IMR-90 (cell line): ENCODE data around the gene PHGDH.

Source experiments
- BHLHE40 ChIP-seq: fragments of 150-350 bp; IDR thresholded peaks from 2 replicates; pipeline ENCODE4 v1.6.1; 2016; ENCODE audit warnings: mild to moderate bottlenecking, low read depth, low read length
- CEBPB ChIP-seq: IDR thresholded peaks from 2 replicates; pipeline ENCODE4 v1.6.1; 2012; ENCODE audit warnings: low read depth, low read length, improper control_type of control experiment
- CHD1 ChIP-seq: IDR thresholded peaks from 2 replicates; pipeline ENCODE4 v1.6.1; 2012; ENCODE audit warnings: low read depth, low read length, improper control_type of control experiment
- FOS ChIP-seq: fragments of 150-350 bp; IDR thresholded peaks from 2 replicates; pipeline ENCODE4 v1.6.1; 2016; ENCODE audit warnings: low read depth, low read length
- MAZ ChIP-seq: IDR thresholded peaks from 2 replicates; pipeline ENCODE4 v1.6.1; 2012; ENCODE audit warnings: low read depth, mild to moderate bottlenecking, low read length, improper control_type of control experiment, moderate library complexity, borderline replicate concordance
- MXI1 ChIP-seq: IDR thresholded peaks from 2 replicates; pipeline ENCODE4 v1.6.1; 2012; ENCODE audit warnings: low read depth, mild to moderate bottlenecking, low read length, moderate library complexity, borderline replicate concordance
- POLR2A ChIP-seq: IDR thresholded peaks from 2 replicates; pipeline ENCODE4 v1.6.1; 2012; ENCODE audit warnings: mild to moderate bottlenecking, low read depth, low read length
- RAD21 ChIP-seq: IDR thresholded peaks from 2 replicates; pipeline ENCODE4 v1.6.1; 2012; ENCODE audit warnings: low read length, improper control_type of control experiment
- RCOR1 ChIP-seq: IDR thresholded peaks from 2 replicates; pipeline ENCODE4 v1.6.1; 2012; ENCODE audit warnings: mild to moderate bottlenecking, low read length, improper control_type of control experiment; ENCODE audit not compliant: insufficient replicate concordance
- SMC3 ChIP-seq: fragments of 150-350 bp; IDR thresholded peaks from 2 replicates; pipeline ENCODE4 v1.6.1; 2016; ENCODE audit warnings: low read depth, mild to moderate bottlenecking, antibody characterized with exemption, low read length, moderate library complexity
- TF ChIP-seq, protein P1 (sequence below): fragments of 150-350 bp; IDR thresholded peaks from 2 replicates; pipeline ENCODE4 v1.6.1; 2016; ENCODE audit warnings: low read depth, mild to moderate bottlenecking, low read length, moderate library complexity, borderline replicate concordance
- TF ChIP-seq, protein P2 (sequence below): conservative IDR thresholded peaks from 2 replicates; pipeline ENCODE4 v1.5.1; 2012; ENCODE audit warnings: mild to moderate bottlenecking, low read depth, low read length, improper control_type of control experiment

DNA sequence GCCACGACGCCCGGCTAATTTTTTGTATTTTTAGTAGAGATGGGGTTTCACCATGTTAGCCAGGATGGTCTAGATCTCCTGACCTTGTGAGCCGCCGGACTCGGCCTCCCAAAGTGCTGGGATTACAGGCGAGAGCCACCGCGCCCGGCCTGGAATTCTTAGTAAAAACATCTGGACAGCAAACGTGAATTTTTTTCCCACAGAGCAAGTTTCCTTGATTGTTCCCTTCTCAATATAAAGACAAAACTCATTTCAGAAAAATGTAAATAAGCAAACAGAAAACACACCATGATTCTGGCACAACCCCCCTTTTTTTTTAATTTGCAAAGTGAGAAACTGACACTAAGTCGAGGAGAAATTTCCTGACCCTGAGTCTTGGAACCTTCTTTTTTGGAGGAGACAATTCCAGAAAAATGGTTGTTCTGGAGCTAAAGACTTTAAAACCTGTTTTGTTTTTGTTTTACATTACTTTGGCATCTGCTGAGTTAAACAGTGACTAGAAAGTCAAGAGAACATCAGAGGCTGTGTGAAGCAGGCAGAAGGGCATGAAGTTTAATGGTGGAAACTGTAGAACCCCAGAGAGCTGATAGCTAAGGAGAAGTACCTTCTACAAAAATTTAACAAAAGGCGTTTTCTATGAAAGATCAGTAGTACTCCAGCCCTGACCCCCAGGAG is 67.3 kb downstream of the PHGDH start:
- TF ChIP-seq MXI1 (no peak), MAZ (no peak), BHLHE40 (no peak), POLR2A (no peak), CEBPB (no peak), FOS (no peak), RCOR1 (no peak), RAD21 (no peak), SMC3 (no peak), CHD1 (no peak)
- TF ChIP-seq, protein P1, sequence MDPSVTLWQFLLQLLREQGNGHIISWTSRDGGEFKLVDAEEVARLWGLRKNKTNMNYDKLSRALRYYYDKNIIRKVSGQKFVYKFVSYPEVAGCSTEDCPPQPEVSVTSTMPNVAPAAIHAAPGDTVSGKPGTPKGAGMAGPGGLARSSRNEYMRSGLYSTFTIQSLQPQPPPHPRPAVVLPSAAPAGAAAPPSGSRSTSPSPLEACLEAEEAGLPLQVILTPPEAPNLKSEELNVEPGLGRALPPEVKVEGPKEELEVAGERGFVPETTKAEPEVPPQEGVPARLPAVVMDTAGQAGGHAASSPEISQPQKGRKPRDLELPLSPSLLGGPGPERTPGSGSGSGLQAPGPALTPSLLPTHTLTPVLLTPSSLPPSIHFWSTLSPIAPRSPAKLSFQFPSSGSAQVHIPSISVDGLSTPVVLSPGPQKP: no peak
- TF ChIP-seq, protein P2, sequence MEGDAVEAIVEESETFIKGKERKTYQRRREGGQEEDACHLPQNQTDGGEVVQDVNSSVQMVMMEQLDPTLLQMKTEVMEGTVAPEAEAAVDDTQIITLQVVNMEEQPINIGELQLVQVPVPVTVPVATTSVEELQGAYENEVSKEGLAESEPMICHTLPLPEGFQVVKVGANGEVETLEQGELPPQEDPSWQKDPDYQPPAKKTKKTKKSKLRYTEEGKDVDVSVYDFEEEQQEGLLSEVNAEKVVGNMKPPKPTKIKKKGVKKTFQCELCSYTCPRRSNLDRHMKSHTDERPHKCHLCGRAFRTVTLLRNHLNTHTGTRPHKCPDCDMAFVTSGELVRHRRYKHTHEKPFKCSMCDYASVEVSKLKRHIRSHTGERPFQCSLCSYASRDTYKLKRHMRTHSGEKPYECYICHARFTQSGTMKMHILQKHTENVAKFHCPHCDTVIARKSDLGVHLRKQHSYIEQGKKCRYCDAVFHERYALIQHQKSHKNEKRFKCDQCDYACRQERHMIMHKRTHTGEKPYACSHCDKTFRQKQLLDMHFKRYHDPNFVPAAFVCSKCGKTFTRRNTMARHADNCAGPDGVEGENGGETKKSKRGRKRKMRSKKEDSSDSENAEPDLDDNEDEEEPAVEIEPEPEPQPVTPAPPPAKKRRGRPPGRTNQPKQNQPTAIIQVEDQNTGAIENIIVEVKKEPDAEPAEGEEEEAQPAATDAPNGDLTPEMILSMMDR: no peak
